OCI-LY1 (cell line): Measurements from ENCODE around the gene SEPTIN3.

ENCODE experiments used
- H2AFZ ChIP-seq: fragments of 200-600 bp; sonication (generic), shearing (Covaris generic); 2 replicates; pipeline ENCODE4 v1.6.0; 2014; ENCODE audit warnings: antibody characterized with exemption, mild to moderate bottlenecking, low read length
- H3F3A ChIP-seq: fragments of 200-600 bp; sonication (generic), shearing (Covaris generic); 2 replicates; pipeline ENCODE4 v1.6.0; 2014; ENCODE audit warnings: mild to moderate bottlenecking, antibody characterized with exemption, low read length, moderate library complexity; ENCODE audit not compliant: insufficient read depth
- H3K27ac ChIP-seq: fragments of 200-600 bp; sonication (generic); 2 replicates; pipeline ENCODE4 v1.5.1; 2014; ENCODE audit warnings: low read length, mixed run types, mild to moderate bottlenecking, low read depth; ENCODE audit not compliant: poor library complexity, severe bottlenecking
- H3K27me3 ChIP-seq: fragments of 200-600 bp; sonication (generic); 2 replicates; pipeline ENCODE4 v1.6.0; 2014; ENCODE audit warnings: antibody characterized with exemption, mild to moderate bottlenecking, low read length, moderate library complexity; ENCODE audit not compliant: insufficient read depth
- H3K36me3 ChIP-seq: fragments of 200-600 bp; sonication (generic); 2 replicates; pipeline ENCODE4 v1.6.1; 2014; ENCODE audit warnings: mild to moderate bottlenecking, antibody characterized with exemption, low read length, moderate library complexity, mixed read lengths; ENCODE audit not compliant: insufficient read depth
- H3K4me1 ChIP-seq: fragments of 200-600 bp; sonication (generic); 2 replicates; pipeline ENCODE4 v1.5.1; 2014; ENCODE audit warnings: mild to moderate bottlenecking, low read length, moderate library complexity; ENCODE audit not compliant: insufficient read depth, severe bottlenecking
- H3K4me2 ChIP-seq: fragments of 200-600 bp; sonication (generic), shearing (Covaris generic); 2 replicates; pipeline ENCODE4 v1.6.1; 2014; ENCODE audit warnings: low read length
- H3K4me3 ChIP-seq: fragments of 200-600 bp; sonication (generic); 2 replicates; pipeline ENCODE4 v1.5.1; 2014; ENCODE audit warnings: low read length, low read depth, mild to moderate bottlenecking, mixed read lengths; ENCODE audit not compliant: poor library complexity, severe bottlenecking
- H3K79me2 ChIP-seq: fragments of 200-600 bp; shearing (Covaris generic); 2 replicates; pipeline ENCODE4 v1.6.1; 2016; ENCODE audit warnings: mixed run types, low read length, mixed read lengths; ENCODE audit not compliant: insufficient read depth
- H3K9ac ChIP-seq: fragments of 200-600 bp; sonication (generic), shearing (Covaris generic); 2 replicates; pipeline ENCODE4 v1.6.1; 2014; ENCODE audit warnings: mild to moderate bottlenecking, low read length, mixed read lengths
- H3K9me2 ChIP-seq: fragments of 200-600 bp; sonication (generic), shearing (Covaris generic); 2 replicates; pipeline ENCODE4 v1.6.1; 2014; ENCODE audit warnings: low read depth, mild to moderate bottlenecking, low read length, mixed read lengths
- H3K9me3 ChIP-seq: fragments of 200-600 bp; shearing (Covaris generic); 2 replicates; pipeline ENCODE4 v1.6.1; 2014; ENCODE audit warnings: low read length, mixed read lengths
- H4K20me1 ChIP-seq: fragments of 200-600 bp; sonication (generic), shearing (Covaris generic); 2 replicates; pipeline ENCODE4 v1.6.0; 2016; ENCODE audit warnings: mild to moderate bottlenecking, low read length; ENCODE audit not compliant: insufficient read depth
- EZH2 ChIP-seq: fragments of 200-600 bp; sonication (generic), shearing (Covaris generic); IDR thresholded peaks from 2 replicates; pipeline ENCODE4 v1.8.0; 2017; ENCODE audit warnings: borderline replicate concordance, mixed run types, mild to moderate bottlenecking, antibody characterized with exemption, low read length, moderate library complexity, mixed read lengths
- TF ChIP-seq, protein P1 (sequence below): fragments of 200-600 bp; sonication (generic), shearing (Covaris generic); IDR thresholded peaks from 2 replicates; pipeline ENCODE4 v1.5.1; 2017; ENCODE audit warnings: mild to moderate bottlenecking, antibody characterized with exemption, low read length, moderate library complexity, mixed read lengths

Gene SEPTIN3

DNA sequence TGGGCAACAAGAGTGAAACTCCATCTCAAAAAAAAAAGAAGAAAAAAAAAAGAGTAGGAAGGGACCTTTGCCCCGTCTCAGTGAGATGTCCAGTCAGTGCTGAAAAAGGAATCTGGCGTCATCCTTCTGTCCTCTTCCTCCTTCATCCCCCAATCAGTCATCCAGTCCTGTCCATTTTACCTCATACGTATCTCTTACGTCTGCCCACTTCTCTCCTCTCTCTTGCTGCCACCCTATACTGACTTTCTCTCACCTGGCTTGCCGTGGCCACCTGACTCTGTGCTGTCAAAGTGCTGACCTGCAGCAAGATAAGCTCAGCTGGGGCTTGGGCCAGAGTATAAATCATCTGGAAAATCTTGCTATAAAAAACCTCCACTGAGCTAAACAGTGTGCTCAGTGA, 13.6 kb downstream of the SEPTIN3 start:
- H3K4me3 ChIP-seq: no peak overlapping the region
- no peaks in the 10 kb centered on the region for H4K20me1 ChIP-seq
- no peak overlapping the region for H3K27ac ChIP-seq
- H3F3A ChIP-seq: no peaks in the 10 kb centered on the region
- no peak overlapping the region for H3K9ac ChIP-seq
- no peaks in the 10 kb centered on the region for H3K4me1 ChIP-seq
- H3K36me3 ChIP-seq: no peaks in the 10 kb centered on the region
- TF ChIP-seq, protein P1, sequence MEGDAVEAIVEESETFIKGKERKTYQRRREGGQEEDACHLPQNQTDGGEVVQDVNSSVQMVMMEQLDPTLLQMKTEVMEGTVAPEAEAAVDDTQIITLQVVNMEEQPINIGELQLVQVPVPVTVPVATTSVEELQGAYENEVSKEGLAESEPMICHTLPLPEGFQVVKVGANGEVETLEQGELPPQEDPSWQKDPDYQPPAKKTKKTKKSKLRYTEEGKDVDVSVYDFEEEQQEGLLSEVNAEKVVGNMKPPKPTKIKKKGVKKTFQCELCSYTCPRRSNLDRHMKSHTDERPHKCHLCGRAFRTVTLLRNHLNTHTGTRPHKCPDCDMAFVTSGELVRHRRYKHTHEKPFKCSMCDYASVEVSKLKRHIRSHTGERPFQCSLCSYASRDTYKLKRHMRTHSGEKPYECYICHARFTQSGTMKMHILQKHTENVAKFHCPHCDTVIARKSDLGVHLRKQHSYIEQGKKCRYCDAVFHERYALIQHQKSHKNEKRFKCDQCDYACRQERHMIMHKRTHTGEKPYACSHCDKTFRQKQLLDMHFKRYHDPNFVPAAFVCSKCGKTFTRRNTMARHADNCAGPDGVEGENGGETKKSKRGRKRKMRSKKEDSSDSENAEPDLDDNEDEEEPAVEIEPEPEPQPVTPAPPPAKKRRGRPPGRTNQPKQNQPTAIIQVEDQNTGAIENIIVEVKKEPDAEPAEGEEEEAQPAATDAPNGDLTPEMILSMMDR: no peak
- TF ChIP-seq EZH2: no peak
- H3K4me2 ChIP-seq: no peak overlapping the region
- H3K9me3 ChIP-seq: no peaks in the 10 kb centered on the region
- no peaks in the 10 kb centered on the region for H3K9me2 ChIP-seq
- H2AFZ ChIP-seq: no peak overlapping the region
- H3K27me3 ChIP-seq: peaks cover 3% of the 10 kb centered on the region; the same call in 1 of the 2 replicates
- H3K79me2 ChIP-seq: no peaks in the 10 kb centered on the region

DNA sequence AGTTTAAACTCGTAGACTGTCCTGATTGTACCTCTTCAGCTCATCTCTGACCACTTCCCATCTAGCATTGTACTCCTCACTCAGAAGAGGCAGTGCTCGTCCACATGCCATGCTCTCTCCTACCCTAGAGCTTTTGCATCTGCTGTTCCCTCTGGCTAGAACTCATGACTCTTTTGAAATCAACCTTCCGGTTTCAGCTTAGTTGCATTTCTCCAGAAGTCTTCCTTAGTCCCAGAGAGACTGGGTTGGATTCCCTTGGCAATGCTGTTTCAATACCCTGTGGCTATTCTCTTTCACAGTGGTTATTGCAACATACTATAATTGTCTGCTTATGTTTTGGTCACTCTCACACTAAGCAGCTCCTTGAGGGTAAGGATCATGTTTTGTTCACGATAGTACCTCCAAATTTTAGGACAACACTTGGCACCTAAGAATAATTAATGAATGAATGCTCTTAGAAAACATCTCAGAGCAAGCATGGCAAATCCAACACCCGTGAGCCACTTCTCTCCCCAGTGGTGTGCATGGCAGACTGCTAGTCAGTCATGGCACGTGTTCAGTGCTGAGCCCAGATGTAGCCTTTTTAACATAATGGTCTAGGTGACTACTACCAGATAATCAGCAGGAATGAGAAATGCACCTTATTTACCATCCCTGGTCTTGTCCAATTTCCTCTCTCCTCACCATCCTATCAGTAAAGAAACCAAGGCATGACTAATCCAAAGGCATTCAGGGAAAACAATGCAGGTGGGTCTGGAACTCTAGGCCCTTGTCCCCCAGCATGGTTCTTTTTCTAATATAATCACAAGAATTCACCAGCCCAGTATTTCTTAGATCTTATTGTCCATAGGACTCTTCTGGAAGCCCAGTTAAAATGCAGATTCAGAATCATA, 14.5 kb downstream of the SEPTIN3 start:
- Histone ChIP-seq H3K27me3 (peaks cover 10% of the 10 kb centered on the region; the same call in 1 of the 2 replicates), H3K9ac (no peak overlapping the region), H3K4me3 (no peak overlapping the region), H3K4me1 (no peaks in the 10 kb centered on the region), H3K4me2 (no peak overlapping the region), H3K9me2 (no peaks in the 10 kb centered on the region), H3K79me2 (no peaks in the 10 kb centered on the region), H3K27ac (no peak overlapping the region), H3K9me3 (no peaks in the 10 kb centered on the region), H2AFZ (no peak overlapping the region), H3F3A (no peaks in the 10 kb centered on the region), H3K36me3 (no peaks in the 10 kb centered on the region), H4K20me1 (no peaks in the 10 kb centered on the region)
- TF ChIP-seq, protein P1: no peak
- TF ChIP-seq EZH2: no peak

DNA sequence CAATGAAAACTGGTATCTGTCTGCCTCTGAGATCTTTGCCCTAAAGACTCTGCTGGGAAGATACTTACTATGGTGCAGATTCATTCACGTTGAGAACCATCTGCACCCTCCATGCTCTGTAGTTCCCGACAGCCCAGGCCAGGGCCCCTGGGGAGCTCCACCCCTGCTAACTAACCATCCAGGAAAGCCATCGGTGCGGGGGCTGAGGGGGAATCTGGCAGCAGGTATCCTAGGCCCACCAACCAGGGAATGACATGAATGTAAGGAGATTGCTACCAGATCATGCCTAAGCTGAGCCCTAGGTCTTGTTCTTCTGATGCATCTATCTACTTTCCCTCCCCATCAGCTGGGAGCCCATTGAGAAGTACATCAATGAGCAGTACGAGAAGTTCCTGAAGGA, 18.0 kb downstream of the SEPTIN3 start:
- TF ChIP-seq EZH2: no peak
- TF ChIP-seq, protein P1: no peak
- Histone ChIP-seq H3K4me2 (no peak overlapping the region), H3K36me3 (no peaks in the 10 kb centered on the region), H3K4me1 (no peaks in the 10 kb centered on the region), H3F3A (no peaks in the 10 kb centered on the region), H3K9me3 (no peaks in the 10 kb centered on the region), H3K79me2 (no peaks in the 10 kb centered on the region), H3K27me3 (peaks cover 17% of the 10 kb centered on the region), H3K27ac (no peak overlapping the region), H3K9me2 (no peaks in the 10 kb centered on the region), H3K4me3 (no peak overlapping the region), H2AFZ (no peak overlapping the region), H4K20me1 (no peaks in the 10 kb centered on the region), H3K9ac (no peak overlapping the region)
